Liver (tissue), 3 donors: ENCODE results near the gene ZNF536.
"Not testable (repeated sequence)": the region's sequence is repeated elsewhere in the genome, so short reads cannot be mapped to it uniquely, and the experiment has no call there.

ENCODE experiments used
- FOXA1 ChIP-seq: IDR thresholded peaks from 2 replicates; pipeline ENCODE4 v1.6.1; 2016; ENCODE audit warnings: antibody characterized with exemption
- GABPA ChIP-seq, 2 donors: IDR thresholded peaks in 1 of 2; conservative IDR thresholded peaks in 1 of 2; 2 replicates each; pipeline ENCODE4 v1.6.1; 2016; ENCODE audit warnings: antibody characterized with exemption in 2 of 2, mild to moderate bottlenecking in 1 of 2, moderate library complexity in 1 of 2
- JUND ChIP-seq, 2 donors: IDR thresholded peaks; 2 replicates each; pipeline ENCODE4 v1.6.1; 2016; ENCODE audit warnings: antibody characterized with exemption in 2 of 2
- RAD21 ChIP-seq, 2 donors: IDR thresholded peaks; 2 replicates each; pipeline ENCODE4 v1.6.1; 2016; ENCODE audit warnings: antibody characterized with exemption in 2 of 2, mild to moderate bottlenecking in 2 of 2
- SP1 ChIP-seq: IDR thresholded peaks from 2 replicates; pipeline ENCODE4 v1.6.1; 2018; ENCODE audit warnings: antibody characterized with exemption, mild to moderate bottlenecking
- TAF1 ChIP-seq: conservative IDR thresholded peaks from 2 replicates; pipeline ENCODE4 v1.6.1; 2016; ENCODE audit warnings: antibody characterized with exemption, mild to moderate bottlenecking
- YY1 ChIP-seq: IDR thresholded peaks from 2 replicates; pipeline ENCODE4 v1.6.1; 2016; ENCODE audit warnings: antibody characterized with exemption, mild to moderate bottlenecking
- TF ChIP-seq, protein P1 (sequence below): fragments of 150-350 bp; IDR thresholded peaks from 2 replicates; pipeline ENCODE4 v1.5.1; 2017; ENCODE audit warnings: improper control_type of control experiment, low read depth, low read length; ENCODE audit not compliant: missing input control
- TF ChIP-seq, protein P2 (sequence below): IDR thresholded peaks from 2 replicates; pipeline ENCODE4 v1.6.1; 2016; ENCODE audit warnings: antibody characterized with exemption, mild to moderate bottlenecking
- TF ChIP-seq, protein P3 (sequence below): IDR thresholded peaks from 2 replicates; pipeline ENCODE4 v1.6.1; 2016; ENCODE audit warnings: antibody characterized with exemption
- TF ChIP-seq, protein P4 (sequence below): IDR thresholded peaks from 2 replicates; pipeline ENCODE4 v1.6.1; 2016; ENCODE audit warnings: antibody characterized with exemption
- donor health status: healthy.
- donor health status: healthy.

DNA sequence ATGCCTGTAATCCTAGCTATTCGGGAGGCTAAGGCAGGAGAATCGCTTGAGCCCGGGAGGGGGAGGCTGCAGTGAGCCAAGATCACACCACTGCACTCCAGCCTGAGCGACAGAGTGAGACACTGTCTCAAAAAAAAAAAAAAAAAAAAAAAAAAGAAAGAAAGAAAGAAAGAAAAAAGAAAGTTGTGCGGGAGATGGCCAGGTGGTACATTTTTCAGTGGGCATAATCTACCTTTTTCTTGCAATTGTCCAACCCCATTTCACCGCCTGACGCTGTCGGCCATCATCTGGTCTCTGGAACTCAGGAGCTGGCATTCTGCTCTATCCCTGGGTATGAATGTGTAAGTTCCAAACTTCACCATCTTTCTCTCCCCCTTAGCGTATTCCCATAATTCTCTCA lies 73.9 kb downstream of the ZNF536 start:
- TF ChIP-seq, protein P1, sequence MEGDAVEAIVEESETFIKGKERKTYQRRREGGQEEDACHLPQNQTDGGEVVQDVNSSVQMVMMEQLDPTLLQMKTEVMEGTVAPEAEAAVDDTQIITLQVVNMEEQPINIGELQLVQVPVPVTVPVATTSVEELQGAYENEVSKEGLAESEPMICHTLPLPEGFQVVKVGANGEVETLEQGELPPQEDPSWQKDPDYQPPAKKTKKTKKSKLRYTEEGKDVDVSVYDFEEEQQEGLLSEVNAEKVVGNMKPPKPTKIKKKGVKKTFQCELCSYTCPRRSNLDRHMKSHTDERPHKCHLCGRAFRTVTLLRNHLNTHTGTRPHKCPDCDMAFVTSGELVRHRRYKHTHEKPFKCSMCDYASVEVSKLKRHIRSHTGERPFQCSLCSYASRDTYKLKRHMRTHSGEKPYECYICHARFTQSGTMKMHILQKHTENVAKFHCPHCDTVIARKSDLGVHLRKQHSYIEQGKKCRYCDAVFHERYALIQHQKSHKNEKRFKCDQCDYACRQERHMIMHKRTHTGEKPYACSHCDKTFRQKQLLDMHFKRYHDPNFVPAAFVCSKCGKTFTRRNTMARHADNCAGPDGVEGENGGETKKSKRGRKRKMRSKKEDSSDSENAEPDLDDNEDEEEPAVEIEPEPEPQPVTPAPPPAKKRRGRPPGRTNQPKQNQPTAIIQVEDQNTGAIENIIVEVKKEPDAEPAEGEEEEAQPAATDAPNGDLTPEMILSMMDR = not testable (repeated sequence)
- TF ChIP-seq YY1; JUND (IDR thresholded peaks at IDR 0.05); TAF1; GABPA (IDR thresholded peaks at IDR 0.05 in 1 of 2, conservative IDR thresholded peaks at IDR 0.05 in 1 of 2); RAD21 (IDR thresholded peaks at IDR 0.05); SP1; FOXA1: not testable (repeated sequence)
- TF ChIP-seq, protein P2, sequence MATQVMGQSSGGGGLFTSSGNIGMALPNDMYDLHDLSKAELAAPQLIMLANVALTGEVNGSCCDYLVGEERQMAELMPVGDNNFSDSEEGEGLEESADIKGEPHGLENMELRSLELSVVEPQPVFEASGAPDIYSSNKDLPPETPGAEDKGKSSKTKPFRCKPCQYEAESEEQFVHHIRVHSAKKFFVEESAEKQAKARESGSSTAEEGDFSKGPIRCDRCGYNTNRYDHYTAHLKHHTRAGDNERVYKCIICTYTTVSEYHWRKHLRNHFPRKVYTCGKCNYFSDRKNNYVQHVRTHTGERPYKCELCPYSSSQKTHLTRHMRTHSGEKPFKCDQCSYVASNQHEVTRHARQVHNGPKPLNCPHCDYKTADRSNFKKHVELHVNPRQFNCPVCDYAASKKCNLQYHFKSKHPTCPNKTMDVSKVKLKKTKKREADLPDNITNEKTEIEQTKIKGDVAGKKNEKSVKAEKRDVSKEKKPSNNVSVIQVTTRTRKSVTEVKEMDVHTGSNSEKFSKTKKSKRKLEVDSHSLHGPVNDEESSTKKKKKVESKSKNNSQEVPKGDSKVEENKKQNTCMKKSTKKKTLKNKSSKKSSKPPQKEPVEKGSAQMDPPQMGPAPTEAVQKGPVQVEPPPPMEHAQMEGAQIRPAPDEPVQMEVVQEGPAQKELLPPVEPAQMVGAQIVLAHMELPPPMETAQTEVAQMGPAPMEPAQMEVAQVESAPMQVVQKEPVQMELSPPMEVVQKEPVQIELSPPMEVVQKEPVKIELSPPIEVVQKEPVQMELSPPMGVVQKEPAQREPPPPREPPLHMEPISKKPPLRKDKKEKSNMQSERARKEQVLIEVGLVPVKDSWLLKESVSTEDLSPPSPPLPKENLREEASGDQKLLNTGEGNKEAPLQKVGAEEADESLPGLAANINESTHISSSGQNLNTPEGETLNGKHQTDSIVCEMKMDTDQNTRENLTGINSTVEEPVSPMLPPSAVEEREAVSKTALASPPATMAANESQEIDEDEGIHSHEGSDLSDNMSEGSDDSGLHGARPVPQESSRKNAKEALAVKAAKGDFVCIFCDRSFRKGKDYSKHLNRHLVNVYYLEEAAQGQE = not testable (repeated sequence)
- TF ChIP-seq, protein P3, sequence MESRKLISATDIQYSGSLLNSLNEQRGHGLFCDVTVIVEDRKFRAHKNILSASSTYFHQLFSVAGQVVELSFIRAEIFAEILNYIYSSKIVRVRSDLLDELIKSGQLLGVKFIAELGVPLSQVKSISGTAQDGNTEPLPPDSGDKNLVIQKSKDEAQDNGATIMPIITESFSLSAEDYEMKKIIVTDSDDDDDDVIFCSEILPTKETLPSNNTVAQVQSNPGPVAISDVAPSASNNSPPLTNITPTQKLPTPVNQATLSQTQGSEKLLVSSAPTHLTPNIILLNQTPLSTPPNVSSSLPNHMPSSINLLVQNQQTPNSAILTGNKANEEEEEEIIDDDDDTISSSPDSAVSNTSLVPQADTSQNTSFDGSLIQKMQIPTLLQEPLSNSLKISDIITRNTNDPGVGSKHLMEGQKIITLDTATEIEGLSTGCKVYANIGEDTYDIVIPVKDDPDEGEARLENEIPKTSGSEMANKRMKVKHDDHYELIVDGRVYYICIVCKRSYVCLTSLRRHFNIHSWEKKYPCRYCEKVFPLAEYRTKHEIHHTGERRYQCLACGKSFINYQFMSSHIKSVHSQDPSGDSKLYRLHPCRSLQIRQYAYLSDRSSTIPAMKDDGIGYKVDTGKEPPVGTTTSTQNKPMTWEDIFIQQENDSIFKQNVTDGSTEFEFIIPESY = not testable (repeated sequence)
- TF ChIP-seq, protein P4, sequence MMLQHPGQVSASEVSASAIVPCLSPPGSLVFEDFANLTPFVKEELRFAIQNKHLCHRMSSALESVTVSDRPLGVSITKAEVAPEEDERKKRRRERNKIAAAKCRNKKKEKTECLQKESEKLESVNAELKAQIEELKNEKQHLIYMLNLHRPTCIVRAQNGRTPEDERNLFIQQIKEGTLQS = not testable (repeated sequence)
